CD4-positive, alpha-beta T cell treated with Interleukin-6 for 4 hours (primary cell): ENCODE results near the gene OBSL1.

Experiments used
- DNase-seq: peaks from one replicate; pipeline ENCODE4 v3.0.0-alpha.2; 2020; ENCODE audit warnings: mixed read lengths

Gene OBSL1

DNA sequence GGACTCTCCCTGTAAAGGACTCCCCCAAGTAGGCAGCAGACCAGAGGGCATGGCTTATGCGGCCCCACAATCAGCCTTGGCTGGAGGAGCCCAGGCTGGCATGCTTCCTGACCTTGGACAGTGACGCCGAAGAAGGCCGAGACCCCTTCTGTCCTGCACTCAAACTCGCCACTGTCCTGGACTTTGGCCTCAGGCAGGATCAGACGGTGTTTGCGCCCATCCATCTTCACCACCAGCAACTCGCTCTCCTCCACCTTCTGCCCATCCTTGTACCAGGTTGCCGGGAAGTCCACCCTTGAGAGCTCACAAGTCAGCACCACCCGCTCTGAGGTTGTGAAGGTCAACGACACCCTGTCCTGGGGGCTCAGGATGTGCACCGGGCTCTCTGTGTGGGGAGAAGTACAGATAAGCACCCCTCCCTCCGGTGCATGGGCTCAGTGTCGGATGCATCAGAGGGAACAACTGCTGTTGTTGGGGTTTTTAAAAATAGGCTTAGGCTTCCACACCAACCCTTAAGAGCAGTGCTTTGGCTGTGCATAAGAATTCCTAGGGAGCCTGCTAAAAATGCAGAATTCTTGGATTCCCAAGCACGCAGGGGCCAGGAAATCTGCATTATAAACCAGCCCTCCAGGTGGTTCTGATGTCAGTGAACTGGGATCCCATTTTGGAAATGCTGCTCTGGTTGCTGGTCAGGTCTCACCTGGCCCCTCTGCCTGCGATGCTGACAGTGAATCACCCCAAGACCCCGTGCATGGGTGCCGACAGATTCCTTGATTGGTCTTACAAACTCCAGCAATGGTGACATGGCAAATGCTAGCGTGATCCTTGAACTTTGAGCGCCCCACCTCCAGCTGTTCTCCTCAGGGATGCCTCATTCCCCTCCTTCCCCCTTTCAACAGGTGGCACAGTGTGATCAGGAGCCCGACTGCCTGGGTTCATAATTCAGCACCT is 5.9 kb downstream of the OBSL1 start:
- no peak for DNase-seq

- DNase-seq, result no peak
These were observed 7.9 kb downstream of the OBSL1 start for GRCh38 chr2:219563271-219563928.

- no peak for DNase-seq
These were observed 9.0 kb downstream of the OBSL1 start for GRCh38 chr2:219562049-219563020.

- no peak for DNase-seq
These were observed 9.9 kb downstream of the OBSL1 start for GRCh38 chr2:219561179-219562048.

DNA sequence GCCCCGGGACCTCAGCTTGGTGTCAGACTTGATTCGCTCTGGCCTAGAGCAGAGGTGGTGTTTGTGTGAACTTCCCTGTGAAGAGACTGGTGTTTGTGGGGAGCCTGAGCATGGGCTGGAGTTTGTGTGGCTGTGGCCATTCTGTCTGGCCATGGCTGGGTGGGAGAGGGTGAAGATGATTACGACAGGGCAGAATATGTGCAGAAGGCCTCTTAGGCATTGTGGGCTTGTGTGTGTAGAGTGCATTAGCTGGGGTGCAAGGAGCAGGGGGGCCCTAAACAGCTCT is 10.5 kb downstream of the OBSL1 start:
- DNase-seq, result no peak

DNA sequence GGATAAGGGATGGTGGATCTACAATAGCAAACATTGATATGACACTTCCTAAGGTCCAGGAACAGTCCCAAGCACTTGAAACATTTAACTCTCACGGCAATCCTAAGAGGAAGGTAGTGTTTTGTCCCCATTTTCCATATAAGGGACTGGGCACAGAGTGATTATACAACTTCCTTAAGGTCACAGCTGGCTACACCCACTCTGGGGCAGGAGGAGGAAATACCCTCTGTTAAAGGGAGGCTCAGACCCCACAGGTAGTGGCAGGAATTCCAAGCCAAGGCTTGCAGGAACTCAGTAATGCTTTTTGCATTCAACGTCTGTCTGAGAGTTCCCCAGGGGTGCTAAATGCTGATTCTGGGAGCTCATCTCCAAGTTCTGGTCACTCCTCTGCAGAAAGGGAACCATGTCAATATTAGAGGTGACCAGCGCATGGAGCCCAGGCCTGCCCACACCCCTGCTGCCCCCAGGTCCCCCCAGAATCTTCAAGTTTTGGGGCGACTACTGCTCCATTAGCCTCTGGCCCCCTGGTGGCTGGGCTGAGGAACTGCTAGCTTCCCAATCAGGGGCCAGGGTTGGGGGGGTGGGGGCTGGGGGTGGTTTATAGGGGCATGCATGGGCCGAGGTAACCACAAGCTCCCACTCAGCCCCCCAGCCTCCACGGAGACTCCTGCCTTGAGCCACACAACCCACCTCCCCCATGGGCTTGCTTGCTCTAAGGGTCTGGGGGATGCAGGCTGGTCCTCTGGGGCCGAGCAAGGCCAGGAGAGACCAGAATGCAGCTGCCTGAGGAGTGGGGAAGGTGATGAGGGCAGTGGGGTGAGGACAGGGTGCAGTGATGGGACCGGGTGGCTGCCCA is 11.1 kb downstream of the OBSL1 start:
- peak; percentile 41 for DNase-seq

DNA sequence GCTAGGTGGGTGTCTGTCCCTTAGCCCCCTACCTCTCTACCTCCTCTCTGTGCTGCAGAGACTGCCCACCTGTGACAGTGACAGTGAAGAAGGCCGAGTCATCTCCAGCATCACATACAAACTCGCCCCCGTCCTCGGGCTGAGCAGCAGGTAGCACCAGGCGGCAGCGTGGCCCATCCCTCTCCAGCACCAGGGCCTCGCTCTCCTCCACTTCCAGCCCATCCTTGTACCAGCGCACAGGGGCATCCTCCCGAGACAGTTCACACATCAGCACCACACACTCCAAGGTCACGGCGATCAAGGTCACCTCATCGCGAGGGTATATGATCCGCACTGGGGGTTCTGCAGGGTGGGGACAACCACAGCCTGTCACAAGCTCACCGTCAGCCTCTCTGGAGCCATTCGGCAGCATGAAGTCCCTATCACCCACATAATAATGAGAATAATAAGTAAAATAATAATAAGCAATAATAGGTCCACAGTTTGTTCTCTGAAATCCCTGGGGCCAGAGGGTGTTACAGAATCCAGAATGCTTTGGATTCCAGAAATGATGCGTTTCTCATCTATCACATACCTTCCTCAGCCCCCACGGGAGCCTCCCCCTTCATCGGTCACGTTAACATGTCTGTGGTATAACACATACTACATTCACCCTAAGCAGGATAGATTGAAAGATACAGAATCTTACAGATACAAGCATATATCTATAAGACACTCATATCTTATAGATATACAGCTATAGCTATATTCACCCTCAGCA is 12.0 kb downstream of the OBSL1 start:
- no peak for DNase-seq

DNA sequence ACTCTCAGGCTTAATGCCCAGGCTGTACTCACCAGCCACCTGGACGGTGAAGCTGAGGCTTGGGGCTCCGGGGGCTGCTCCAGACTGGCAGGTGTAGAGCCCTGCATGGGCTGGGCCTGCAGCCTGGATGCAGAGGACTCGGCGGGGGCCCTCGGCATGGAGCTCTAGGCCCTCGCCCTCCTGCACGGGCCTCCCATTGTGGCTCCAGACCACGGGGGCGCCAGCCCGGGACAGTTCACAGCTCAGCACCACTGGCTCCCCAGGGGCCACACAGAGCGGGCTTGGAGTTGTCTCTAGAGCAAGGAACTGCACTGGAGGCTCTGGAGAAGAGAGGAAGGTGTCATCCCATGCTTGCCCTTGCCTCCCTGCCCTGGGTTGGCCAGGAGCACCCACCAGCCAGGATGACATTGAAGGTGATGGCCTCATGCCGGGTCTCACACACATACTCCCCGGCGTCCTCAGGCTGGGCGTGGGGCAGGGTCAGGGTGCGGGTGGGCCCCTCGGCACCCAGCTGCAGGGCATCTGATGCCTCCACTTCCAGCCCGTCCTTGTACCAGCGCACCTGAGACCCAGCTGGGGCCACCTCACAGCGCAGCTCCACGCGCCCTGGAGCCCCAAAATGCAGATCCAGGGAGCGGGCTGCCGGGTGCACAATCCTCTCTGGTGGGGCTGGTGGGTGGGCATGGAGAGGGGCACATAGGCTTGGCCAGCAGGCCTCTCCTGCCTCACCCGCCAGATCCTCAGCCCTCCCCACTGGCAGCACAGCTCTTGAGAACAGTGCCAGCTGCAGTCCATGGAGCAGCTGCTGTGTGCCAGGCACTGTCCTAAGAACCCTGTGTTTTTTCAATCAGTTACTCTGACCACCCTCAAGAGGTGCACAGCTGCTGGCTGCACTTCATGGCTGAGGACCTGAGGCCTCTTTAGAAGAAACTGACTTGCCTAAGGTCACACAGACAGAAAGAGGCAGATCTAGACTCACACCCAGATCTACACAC is 13.3 kb downstream of the OBSL1 start:
- no peak for DNase-seq

DNA sequence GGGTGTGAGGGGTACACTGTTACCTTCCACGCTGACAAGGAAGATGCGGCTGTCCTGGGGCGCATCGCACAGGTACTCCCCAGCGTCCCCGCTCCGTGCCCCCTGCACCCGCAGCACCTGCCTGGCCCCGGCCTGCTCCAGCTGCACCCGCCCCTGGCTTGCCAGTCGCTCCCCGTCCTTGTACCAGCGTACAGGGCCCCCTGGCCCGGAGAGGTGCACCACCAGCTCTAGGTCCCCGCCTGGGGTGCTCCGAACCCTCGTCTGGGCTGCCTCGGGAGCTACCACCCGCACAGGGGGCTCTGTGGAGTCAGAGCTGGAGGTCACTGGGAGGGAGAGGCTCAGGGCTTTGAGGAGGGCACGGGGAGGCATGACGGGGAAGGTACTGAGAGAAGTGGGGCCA is 14.0 kb downstream of the OBSL1 start:
- DNase-seq, result no peak

DNA sequence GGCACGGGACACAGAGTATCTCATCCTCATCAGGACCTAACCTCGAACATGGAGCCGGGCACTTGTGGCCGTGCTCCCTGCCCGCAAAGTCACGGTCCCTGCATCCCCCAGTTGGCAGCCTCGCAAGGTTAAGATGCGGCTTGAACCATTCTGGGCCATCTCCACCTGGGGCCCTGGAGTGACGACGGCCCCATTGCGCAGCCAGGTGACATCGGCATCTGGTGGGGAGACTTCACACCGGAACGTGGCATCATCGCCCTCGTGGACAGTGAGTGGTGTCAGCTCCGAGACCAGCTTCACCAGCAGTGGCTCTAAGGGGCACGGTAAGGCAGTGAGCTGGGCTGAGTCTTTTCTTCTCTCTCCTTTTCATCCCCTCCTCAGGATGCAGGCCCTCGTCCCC is 14.9 kb downstream of the OBSL1 start:
- no peak for DNase-seq

GRCh38 chr2:219555956-219556355 is 15.4 kb downstream of the OBSL1 start:
- no peak for DNase-seq

DNA sequence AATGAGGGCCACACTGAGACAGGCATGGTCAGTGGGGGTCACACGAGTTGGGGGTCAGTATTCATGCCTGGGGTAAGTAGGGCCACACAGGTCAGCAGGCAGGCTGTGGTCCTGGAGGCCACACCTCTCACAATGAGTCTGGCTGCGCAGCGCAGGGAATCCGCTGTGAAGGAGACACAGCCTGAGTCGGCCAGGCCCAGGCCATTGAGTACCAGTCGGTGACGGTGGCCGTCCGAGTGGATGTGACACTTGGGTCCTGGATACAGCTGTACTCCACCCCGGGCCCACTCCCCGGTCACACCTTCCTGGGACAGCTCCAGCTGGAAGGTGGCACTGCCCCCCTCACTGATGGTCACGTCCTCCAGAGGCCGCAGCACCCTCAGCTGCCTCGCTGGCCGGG is 17.0 kb downstream of the OBSL1 start:
- no peak for DNase-seq

GRCh38 chr2:219553463-219553963 is 17.8 kb downstream of the OBSL1 start:
- DNase-seq, result no peak

DNA sequence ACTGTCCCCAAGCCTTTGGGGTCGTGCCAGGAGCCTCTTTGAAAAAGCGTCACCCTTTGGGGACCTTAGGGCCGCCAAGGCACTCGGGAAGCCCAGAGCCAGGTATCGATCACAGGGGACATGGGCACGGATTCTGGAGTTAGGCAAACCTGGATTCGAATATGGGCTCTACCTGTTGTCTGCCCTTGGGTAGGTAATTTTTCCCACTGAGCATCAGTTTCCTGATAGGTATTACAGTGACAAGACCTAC is 18.2 kb downstream of the OBSL1 start:
- DNase-seq, result no peak

DNA sequence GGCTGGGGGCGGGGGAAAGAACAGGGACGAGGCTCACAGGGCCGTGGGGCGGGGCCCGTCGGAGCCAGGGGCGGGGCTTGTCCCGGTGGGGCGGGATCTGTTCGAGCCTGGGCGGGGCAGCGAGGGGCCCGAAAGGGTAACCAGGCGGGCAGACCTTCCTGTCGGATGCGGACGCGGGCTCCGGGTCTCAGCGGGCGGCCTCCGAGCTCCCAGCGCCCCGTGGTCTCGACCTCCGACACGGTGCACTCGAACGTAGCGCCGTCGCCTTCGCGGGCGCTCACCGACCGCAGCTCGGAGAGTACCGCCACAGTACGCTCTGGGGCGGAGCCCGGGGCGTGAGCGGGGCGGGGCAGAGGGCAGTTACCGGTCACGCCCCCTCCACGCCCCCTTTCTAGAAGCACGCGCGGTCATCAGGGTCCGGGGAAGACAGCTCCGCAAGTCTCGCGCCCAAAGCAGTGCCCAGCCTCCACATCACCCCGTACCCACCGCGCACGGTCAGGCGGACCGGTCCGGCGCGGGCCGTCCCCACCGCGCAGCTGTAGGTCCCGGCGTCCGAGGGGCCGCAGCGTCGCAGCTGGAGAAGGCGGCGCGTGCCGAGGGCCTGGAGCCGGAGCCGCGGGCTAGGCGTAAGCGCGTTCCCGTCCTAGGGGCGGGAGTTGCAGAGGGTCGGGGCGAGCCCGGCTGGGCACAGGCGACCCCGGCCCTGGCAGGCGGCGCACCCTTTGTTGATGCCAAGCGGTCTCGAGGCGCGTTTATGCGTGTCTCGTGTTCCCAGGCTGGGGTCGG is 18.8 kb downstream of the OBSL1 start:
- DNase-seq, result peak; percentile 81

GRCh38 chr2:219551441-219552381 is 19.6 kb downstream of the OBSL1 start:
- DNase-seq, result peak; percentile 25

DNA sequence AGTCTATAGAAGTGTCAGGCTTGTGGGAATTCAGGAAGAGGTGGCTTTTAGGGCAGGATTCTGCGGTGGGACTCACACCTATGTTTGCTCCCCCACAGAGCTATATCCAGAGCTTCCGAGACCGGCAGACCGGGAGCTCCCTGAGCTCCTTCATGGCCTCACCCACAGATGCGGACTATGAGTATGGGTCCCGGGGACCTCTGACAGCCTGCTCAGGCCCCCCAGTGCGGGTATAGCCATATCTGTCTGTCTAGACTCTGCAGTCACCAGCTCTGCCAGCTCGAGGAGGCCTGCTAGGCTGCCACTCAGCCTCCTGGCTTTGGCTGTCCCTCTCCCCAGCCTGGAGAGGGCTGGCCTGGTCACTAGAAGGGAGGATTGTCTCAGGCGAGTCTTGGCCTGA is 21.7 kb downstream of the OBSL1 start:
- DNase-seq, result no peak
